Measurements from ENCODE around the gene PRRC1.

The PRRC1 gene

DNA sequence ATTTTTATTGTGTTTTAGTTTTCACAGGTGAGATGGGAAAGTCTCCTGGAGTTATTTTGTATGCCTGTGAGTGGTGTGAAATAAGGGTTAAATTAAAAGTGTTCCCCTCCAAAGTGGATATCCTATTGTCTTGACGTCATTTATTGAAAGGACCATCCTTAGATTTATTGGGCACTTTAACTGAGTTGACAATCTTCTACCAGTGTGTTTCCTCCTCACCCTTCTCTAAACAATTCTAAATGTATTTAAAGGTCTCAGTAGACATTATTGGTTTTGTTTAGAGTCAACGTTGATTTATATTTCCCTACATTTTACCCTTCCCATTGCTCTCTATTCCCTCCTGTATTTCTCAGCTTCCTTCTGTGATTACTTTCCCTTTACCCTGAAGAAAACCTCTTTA lies 40.8 kb downstream of the PRRC1 start:
- TF ChIP-seq, protein P1, sequence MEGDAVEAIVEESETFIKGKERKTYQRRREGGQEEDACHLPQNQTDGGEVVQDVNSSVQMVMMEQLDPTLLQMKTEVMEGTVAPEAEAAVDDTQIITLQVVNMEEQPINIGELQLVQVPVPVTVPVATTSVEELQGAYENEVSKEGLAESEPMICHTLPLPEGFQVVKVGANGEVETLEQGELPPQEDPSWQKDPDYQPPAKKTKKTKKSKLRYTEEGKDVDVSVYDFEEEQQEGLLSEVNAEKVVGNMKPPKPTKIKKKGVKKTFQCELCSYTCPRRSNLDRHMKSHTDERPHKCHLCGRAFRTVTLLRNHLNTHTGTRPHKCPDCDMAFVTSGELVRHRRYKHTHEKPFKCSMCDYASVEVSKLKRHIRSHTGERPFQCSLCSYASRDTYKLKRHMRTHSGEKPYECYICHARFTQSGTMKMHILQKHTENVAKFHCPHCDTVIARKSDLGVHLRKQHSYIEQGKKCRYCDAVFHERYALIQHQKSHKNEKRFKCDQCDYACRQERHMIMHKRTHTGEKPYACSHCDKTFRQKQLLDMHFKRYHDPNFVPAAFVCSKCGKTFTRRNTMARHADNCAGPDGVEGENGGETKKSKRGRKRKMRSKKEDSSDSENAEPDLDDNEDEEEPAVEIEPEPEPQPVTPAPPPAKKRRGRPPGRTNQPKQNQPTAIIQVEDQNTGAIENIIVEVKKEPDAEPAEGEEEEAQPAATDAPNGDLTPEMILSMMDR (IDR thresholded peaks at IDR 0.05; ENCODE audit: low read depth, low read length) = no peak
- DNase-seq = no peak
- Histone ChIP-seq H3K27me3 (ENCODE audit: insufficient read depth, low read depth, severe bottlenecking) (no peaks in the 10 kb centered on the region), H3K4me3 (ENCODE audit: low read depth, low read length) (no peak overlapping the region), H3K36me3 (peaks cover 4% of the 10 kb centered on the region), H3K9me3 (ENCODE audit: severe bottlenecking) (no peaks in the 10 kb centered on the region), H3K27ac (no peak overlapping the region)

DNA sequence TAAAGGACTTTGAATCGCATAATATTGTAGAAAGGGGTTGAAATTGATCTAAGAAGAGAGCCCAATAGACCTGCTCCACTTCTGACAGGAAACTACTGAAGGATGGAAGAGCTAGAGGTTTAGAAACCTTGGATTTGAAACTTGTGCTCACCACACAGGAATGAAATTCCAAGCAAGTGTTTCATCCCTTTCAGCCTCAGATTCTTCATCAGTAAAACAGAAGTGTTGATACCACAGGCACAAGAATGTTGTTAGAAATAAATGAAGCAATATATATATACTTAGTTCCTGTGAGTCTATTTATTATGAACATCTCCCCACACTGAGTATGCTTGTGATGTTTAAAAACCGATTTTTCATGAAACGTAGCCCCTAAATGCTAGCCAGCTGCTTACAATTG lies 43.8 kb downstream of the PRRC1 start:
- Histone ChIP-seq H3K4me3 (ENCODE audit: low read depth, low read length) (no peak overlapping the region), H3K27me3 (ENCODE audit: insufficient read depth, low read depth, severe bottlenecking) (no peaks in the 10 kb centered on the region), H3K36me3 (no peaks in the 10 kb centered on the region), H3K9me3 (ENCODE audit: severe bottlenecking) (no peaks in the 10 kb centered on the region), H3K27ac (no peak overlapping the region)
- TF ChIP-seq, protein P1 (IDR thresholded peaks at IDR 0.05; ENCODE audit: low read depth, low read length) = no peak
- DNase-seq = no peak

DNA sequence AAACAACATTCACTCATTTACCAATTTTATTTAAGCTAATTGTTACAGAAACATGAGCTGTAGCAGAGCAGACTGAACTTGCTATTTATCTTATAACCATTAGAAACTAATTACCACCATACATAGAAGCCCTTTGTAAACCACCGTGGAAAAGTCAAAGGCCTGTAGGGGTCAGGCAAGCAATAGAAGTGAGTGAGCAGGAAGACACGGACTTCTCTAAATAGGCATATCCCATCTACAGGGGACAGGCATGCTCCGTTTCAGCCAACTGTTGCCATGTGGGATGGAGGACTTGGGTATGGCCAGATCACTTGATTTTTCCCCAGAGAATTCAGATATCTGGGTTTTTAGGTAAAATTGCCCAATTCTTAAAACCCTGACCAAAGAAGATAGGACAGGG lies 44.8 kb downstream of the PRRC1 start:
- H3K27me3 ChIP-seq (ENCODE audit: insufficient read depth, low read depth, severe bottlenecking) = no peaks in the 10 kb centered on the region
- no peak overlapping the region for H3K4me3 ChIP-seq (ENCODE audit: low read depth, low read length)
- H3K36me3 ChIP-seq = no peaks in the 10 kb centered on the region
- H3K27ac ChIP-seq = no peak overlapping the region
- TF ChIP-seq, protein P1 (IDR thresholded peaks at IDR 0.05; ENCODE audit: low read depth, low read length) = peak; percentile 57
- H3K9me3 ChIP-seq (ENCODE audit: severe bottlenecking) = no peaks in the 10 kb centered on the region
- DNase-seq = peak; percentile 40

DNA sequence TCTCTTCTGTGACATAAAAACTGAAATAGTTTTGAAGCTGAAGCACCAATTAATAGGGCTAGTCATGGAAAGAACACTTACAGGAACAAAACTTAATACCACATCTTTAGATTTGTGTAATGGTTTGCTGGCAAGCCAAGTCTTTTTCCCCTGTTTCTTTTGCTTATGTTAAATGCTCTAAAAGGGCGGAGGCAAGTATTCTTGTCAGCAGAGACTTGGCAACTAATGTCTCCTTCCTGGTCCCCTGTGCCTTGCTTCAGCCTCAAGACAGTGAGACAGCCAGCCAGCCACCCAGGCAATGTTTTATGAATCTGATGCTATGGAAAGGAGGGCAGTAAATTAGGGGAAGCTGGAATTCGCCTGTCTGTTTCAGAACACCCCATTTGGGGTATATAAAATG lies 45.7 kb downstream of the PRRC1 start:
- TF ChIP-seq, protein P1 (IDR thresholded peaks at IDR 0.05; ENCODE audit: low read depth, low read length) = no peak
- Histone ChIP-seq H3K27me3 (ENCODE audit: insufficient read depth, low read depth, severe bottlenecking) (no peaks in the 10 kb centered on the region), H3K27ac (no peak overlapping the region), H3K9me3 (ENCODE audit: severe bottlenecking) (no peaks in the 10 kb centered on the region), H3K36me3 (no peaks in the 10 kb centered on the region), H3K4me3 (ENCODE audit: low read depth, low read length) (no peak overlapping the region)
- DNase-seq = no peak

DNA sequence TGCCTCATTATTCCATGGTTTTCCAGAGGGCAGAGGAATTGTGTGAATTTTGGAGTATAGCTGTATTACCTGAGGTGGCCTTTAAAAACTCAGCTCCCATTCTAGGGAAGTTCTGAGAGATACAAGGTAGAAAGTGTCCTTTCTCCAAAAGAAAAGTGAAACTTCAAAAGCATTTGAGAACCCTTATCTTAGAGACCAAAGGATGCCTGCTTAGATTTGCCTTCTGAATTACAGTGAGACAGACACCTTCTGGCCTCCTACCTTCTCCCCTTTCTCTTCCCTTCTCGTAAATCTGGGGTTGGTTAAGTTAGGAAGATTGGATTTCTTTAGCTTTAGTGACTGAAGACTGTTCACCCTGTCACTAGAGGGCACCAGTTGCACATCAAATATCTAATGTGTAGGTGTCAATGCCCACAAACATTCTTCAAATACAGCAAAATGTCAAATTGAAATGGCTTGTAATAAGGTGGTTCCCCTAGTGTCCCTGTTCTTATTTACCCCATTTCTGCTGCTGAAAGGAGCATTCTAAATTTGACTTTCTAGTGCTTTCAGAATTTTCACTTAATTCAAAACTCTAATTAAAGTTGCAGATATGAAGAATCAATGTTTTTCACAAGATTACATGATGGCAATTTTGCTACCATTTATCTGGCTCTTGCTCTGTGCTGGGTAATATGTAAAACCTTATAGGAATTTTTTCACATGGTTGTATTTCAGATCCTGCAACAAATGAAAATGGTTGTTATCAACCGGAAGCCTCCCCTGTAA lies 46.7 kb downstream of the PRRC1 start:
- TF ChIP-seq, protein P1 (IDR thresholded peaks at IDR 0.05; ENCODE audit: low read depth, low read length) = peak; percentile 56
- peak; percentile 55 for DNase-seq

More for the DNA sequence above, 46.7 kb downstream of the PRRC1 start:
- no peak overlapping the region for H3K27ac ChIP-seq
- no peaks in the 10 kb centered on the region for H3K9me3 ChIP-seq (ENCODE audit: severe bottlenecking)
- H3K4me3 ChIP-seq (ENCODE audit: low read depth, low read length) = no peak overlapping the region
- H3K36me3 ChIP-seq = no peaks in the 10 kb centered on the region
- no peaks in the 10 kb centered on the region for H3K27me3 ChIP-seq (ENCODE audit: insufficient read depth, low read depth, severe bottlenecking)

All from WERI-Rb-1 (cell line).